Nephron progenitor cell (in vitro differentiated cells): ENCODE data around the gene EPS8L2.

Experiments used
- DNase-seq: peaks from one replicate; pipeline ENCODE4 v3.0.0; 2021
- H3K27ac Mint-ChIP-seq: 2 replicates; pipeline ENCODE4 v1.8.0; 2021; ENCODE audit warnings: mild to moderate bottlenecking, moderate library complexity, mixed read lengths
- H3K27me3 Mint-ChIP-seq: 2 replicates; pipeline ENCODE4 v1.8.0; 2021; ENCODE audit warnings: mild to moderate bottlenecking, low read depth, mixed read lengths; ENCODE audit not compliant: poor library complexity
- H3K36me3 Mint-ChIP-seq: 2 replicates; pipeline ENCODE4 v1.8.0; 2021; ENCODE audit warnings: low read depth, mixed read lengths
- H3K4me1 Mint-ChIP-seq: 2 replicates; pipeline ENCODE4 v1.8.0; 2021; ENCODE audit warnings: mixed read lengths
- H3K4me3 Mint-ChIP-seq: 2 replicates; pipeline ENCODE4 v1.8.0; 2021; ENCODE audit warnings: mild to moderate bottlenecking, moderate library complexity, mixed read lengths
- H3K9me3 Mint-ChIP-seq: 2 replicates; pipeline ENCODE4 v1.8.0; 2021; ENCODE audit warnings: mild to moderate bottlenecking, moderate library complexity, mixed read lengths
- CTCF ChIP-seq: fragments of 200-600 bp; sonication (generic); IDR thresholded peaks from 2 replicates; pipeline ENCODE4 v1.5.0; 2021; ENCODE audit warnings: antibody characterized with exemption

Gene EPS8L2

DNA sequence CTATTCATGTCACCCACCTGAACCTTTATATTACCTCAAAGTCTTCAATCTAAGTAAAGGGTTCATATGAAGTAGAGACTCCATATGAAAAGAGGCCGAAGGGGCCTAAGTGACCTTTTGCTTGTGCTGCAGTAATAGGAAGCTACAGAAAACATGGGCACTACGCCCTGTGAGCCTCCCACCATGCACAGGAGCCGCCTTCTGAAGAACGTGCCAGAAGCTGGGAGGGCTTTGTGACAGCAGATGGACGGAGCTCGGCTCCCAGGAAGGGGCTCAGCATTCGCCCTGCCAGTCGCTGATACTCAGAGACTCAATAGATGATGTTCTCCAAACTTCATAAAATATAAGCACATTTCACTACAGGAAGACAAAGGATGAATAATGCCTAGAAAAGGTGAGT, 32.2 kb upstream of the EPS8L2 start:
- Mint-ChIP-seq H3K27me3 (no peaks in the 10 kb centered on the region), H3K9me3 (no peaks in the 10 kb centered on the region), H3K27ac (peak overlapping the region; percentile 34), H3K4me3 (no peak overlapping the region), H3K4me1 (no peaks in the 10 kb centered on the region), H3K36me3 (peaks cover 45% of the 10 kb centered on the region)
- no peak for DNase-seq
- TF ChIP-seq CTCF, result no peak

- no peak for TF ChIP-seq CTCF
- H3K36me3 Mint-ChIP-seq, result peaks cover 46% of the 10 kb centered on the region
- no peaks in the 10 kb centered on the region for H3K27me3 Mint-ChIP-seq
- no peak overlapping the region for H3K4me3 Mint-ChIP-seq
- H3K4me1 Mint-ChIP-seq, result no peaks in the 10 kb centered on the region
- H3K9me3 Mint-ChIP-seq, result no peaks in the 10 kb centered on the region
- H3K27ac Mint-ChIP-seq, result no peak overlapping the region
- no peak for DNase-seq
Observed at GRCh38 chr11:674406-674805, 31.6 kb upstream of the EPS8L2 start.

GRCh38 chr11:678297-678696, 27.7 kb upstream of the EPS8L2 start:
- Mint-ChIP-seq H3K27me3 (no peaks in the 10 kb centered on the region), H3K9me3 (no peaks in the 10 kb centered on the region), H3K36me3 (peaks cover 60% of the 10 kb centered on the region), H3K4me3 (no peak overlapping the region), H3K27ac (peak overlapping the region; percentile 47), H3K4me1 (peaks cover 9% of the 10 kb centered on the region)
- no peak for TF ChIP-seq CTCF
- no peak for DNase-seq

GRCh38 chr11:679271-680207, 26.5 kb upstream of the EPS8L2 start:
- no peak for DNase-seq
- Mint-ChIP-seq H3K4me3 (no peak overlapping the region), H3K4me1 (peaks cover 15% of the 10 kb centered on the region), H3K36me3 (peaks cover 60% of the 10 kb centered on the region), H3K27ac (no peak overlapping the region), H3K9me3 (no peaks in the 10 kb centered on the region), H3K27me3 (no peaks in the 10 kb centered on the region)
- no peak for TF ChIP-seq CTCF

DNA sequence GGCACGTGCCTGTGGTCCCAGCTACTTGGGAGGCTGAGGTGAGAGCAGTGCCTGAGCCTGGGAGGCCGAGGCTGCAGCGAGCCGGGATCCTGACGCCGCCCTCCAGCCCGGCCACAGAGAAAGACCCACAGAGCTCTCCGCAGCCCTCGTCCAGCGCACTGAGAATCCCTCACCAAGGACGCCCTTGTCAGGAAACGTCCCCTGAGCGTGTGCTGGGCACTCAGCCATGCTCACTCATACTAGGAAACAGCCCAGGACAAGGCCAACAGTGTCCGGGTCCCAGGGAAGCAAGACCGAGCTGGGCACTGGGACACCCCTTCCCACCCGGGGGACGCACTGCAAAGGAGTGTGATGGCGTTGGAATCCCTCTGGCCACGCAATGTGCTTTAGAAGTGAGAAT, 25.6 kb upstream of the EPS8L2 start:
- no peak for TF ChIP-seq CTCF
- no peak overlapping the region for H3K4me3 Mint-ChIP-seq
- no peaks in the 10 kb centered on the region for H3K27me3 Mint-ChIP-seq
- no peak for DNase-seq
- no peaks in the 10 kb centered on the region for H3K9me3 Mint-ChIP-seq
- H3K27ac Mint-ChIP-seq, result peak overlapping the region; percentile 66
- H3K36me3 Mint-ChIP-seq, result peaks cover 62% of the 10 kb centered on the region
- H3K4me1 Mint-ChIP-seq, result peaks cover 15% of the 10 kb centered on the region

- Mint-ChIP-seq H3K27ac (peak overlapping the region; percentile 66), H3K27me3 (no peaks in the 10 kb centered on the region), H3K4me1 (peaks cover 15% of the 10 kb centered on the region), H3K4me3 (no peak overlapping the region), H3K36me3 (peaks cover 62% of the 10 kb centered on the region), H3K9me3 (no peaks in the 10 kb centered on the region)
- DNase-seq, result no peak
- no peak for TF ChIP-seq CTCF
Observed at GRCh38 chr11:680970-681369, 25.1 kb upstream of the EPS8L2 start.
